K562 (cell line): Measurements from ENCODE around the gene GP1BA. TPM values are rescaled to one million over a fixed set of nuclear protein-coding genes. Genes with fewer than 3 reads are reported as not detected.
A peak's percentile ranks its signal among the peaks of the same experiment; 100 is the strongest.

Experiments used
- BMI1 ChIP-seq: fragments of 150-350 bp; IDR thresholded peaks from 2 replicates; pipeline ENCODE4 v1.6.1; 2014; ENCODE audit warnings: low read length
- CTCF ChIP-seq, 3 experiments: IDR thresholded peaks in 2 of 3; conservative IDR thresholded peaks in 1 of 3; 2 replicates each; pipeline ENCODE4 v1.5.1; 2011 to 2012; ENCODE audit warnings: low read length in 3 of 3, mild to moderate bottlenecking in 3 of 3, control low read depth in 2 of 3, improper control_type of control experiment in 1 of 3, inconsistent platforms in 1 of 3, low read depth in 1 of 3, mixed read lengths in 1 of 3, moderate library complexity in 1 of 3; ENCODE audit not compliant: insufficient read depth in 2 of 3
- ESRRA ChIP-seq: fragments of 450-650 bp; IDR thresholded peaks from 2 replicates; pipeline ENCODE4 v1.6.1; 2014; ENCODE audit warnings: low read depth, mild to moderate bottlenecking, moderate library complexity, borderline replicate concordance
- EZH2 ChIP-seq: IDR thresholded peaks from 2 replicates; pipeline ENCODE4 v1.6.1; 2012; ENCODE audit warnings: low read depth, mild to moderate bottlenecking, inconsistent platforms, low read length, borderline replicate concordance
- MTF1 ChIP-seq: fragments of 250-450 bp; sonication (Bioruptor Pico); IDR thresholded peaks from 2 replicates; pipeline ENCODE4 v1.9.0; 2021; ENCODE audit warnings: moderate library complexity, mild to moderate bottlenecking, inconsistent platforms, borderline replicate concordance
- POLR2A ChIP-seq: fragments of 450-650 bp; conservative IDR thresholded peaks from 2 replicates; pipeline ENCODE4 v1.6.1; 2016
- SMARCA4 ChIP-seq: fragments of 450-650 bp; IDR thresholded peaks from 2 replicates; pipeline ENCODE4 v1.6.1; 2016
- SOX6 ChIP-seq: fragments of 450-650 bp; IDR thresholded peaks from 2 replicates; pipeline ENCODE4 v1.6.1; 2014; ENCODE audit warnings: mild to moderate bottlenecking
- SREBF2 ChIP-seq: sonication (generic); formaldehyde crosslinking; IDR thresholded peaks from 2 replicates; pipeline ENCODE4 v1.4.0; 2020; ENCODE audit warnings: mild to moderate bottlenecking, missing genetic modification reagents
- SUPT5H ChIP-seq: fragments of 450-650 bp; IDR thresholded peaks from 2 replicates; pipeline ENCODE4 v1.6.1; 2016
- ZBTB40 ChIP-seq, 2 experiments: fragments of 450-650 bp in 1 of 2; sonication (generic) in 1 of 2; formaldehyde crosslinking in 1 of 2; IDR thresholded peaks; 2 replicates each; pipeline versions ENCODE4 v1.7.1 to v1.9.0; 2016 to 2022; ENCODE audit warnings: inconsistent platforms in 1 of 2, mild to moderate bottlenecking in 1 of 2, missing genetic modification reagents in 1 of 2
- ZFP36 ChIP-seq: fragments of 150-350 bp; IDR thresholded peaks from 2 replicates; pipeline ENCODE4 v1.6.1; 2018; ENCODE audit warnings: low read length, low read depth; ENCODE audit not compliant: partially characterized antibody
- ZNF280B ChIP-seq: fragments of 250-450 bp; sonication (Bioruptor Pico); IDR thresholded peaks from 2 replicates; pipeline ENCODE4 v1.5.1; 2021; ENCODE audit warnings: mild to moderate bottlenecking
- ZNF384 ChIP-seq: IDR thresholded peaks from 2 replicates; pipeline ENCODE4 v1.6.1; 2012; ENCODE audit warnings: low read depth, low read length, improper control_type of control experiment
- ZNF431 ChIP-seq: sonication (generic); formaldehyde crosslinking; IDR thresholded peaks from 2 replicates; pipeline ENCODE4 v1.8.0; 2022; ENCODE audit warnings: mild to moderate bottlenecking, missing genetic modification reagents
- ZNF589 ChIP-seq: fragments of 200-800 bp; sonication (Bioruptor generic); IDR thresholded peaks from 2 replicates; pipeline ENCODE4 v1.6.1; 2016; ENCODE audit warnings: low read depth, missing genetic modification characterization, missing compliant biosample characterization
- polyA plus RNA-seq, 8 experiments: library from polyadenylated mRNA; depleted of rRNA in 4 of 8; stranded (reverse) in 5 of 8; unstranded in 3 of 8; fragments of >200 nt; fragmentation: Nextera tagmentation in 2 of 8; fragmentation: Illumina TruSeq in 1 of 8; extraction: Ambion mirVana in 2 of 8; extraction: Trizol in 1 of 8; gene quantifications; 2 replicates each; pipeline versions ENCODE4 v1.2.1 to v1.2.3, GENCODE V29; 2011 to 2014; ENCODE audit warnings: inconsistent platforms in 1 of 8, missing spikeins in 1 of 8
- total RNA-seq, 7 experiments: library from RNA; depleted of rRNA in 6 of 7; stranded (reverse); fragments of >200 nt in 6 of 7; fragmentation: Illumina TruSeq in 2 of 7; extraction: Trizol in 2 of 7; gene quantifications; 2 replicates each; pipeline versions ENCODE4 v1.2.1 to v1.2.3, GENCODE V29; 2011 to 2021; ENCODE audit warnings: low replicate concordance in 1 of 7

The GP1BA gene
- total and polyA plus RNA-seq, 9 of the 15 experiments (the other 6 are each of a cell fraction or from before 2014, with no cell fraction given): 0.01 TPM; not detected in 8

GRCh38 chr17:4934173-4934979 is 2.3 kb downstream of the GP1BA start (continued):
- no peak for TF ChIP-seq ZBTB40 (IDR thresholded peaks at IDR 0.05)
- TF ChIP-seq ZBTB40 (CRISPR knock-in tag; IDR thresholded peaks at IDR 0.05): no peak
- TF ChIP-seq CTCF (IDR thresholded peaks at IDR 0.05 in 2 of 3, conservative IDR thresholded peaks at IDR 0.05 in 1 of 3; ENCODE audit: insufficient read depth in 2 of 3, low read depth in 1 of 3, low read length in 3 of 3): peak; percentile 41 to 46 (median 45); a peak in 5 of 6 replicates
- no peak for TF ChIP-seq SMARCA4
- TF ChIP-seq BMI1: no peak
- TF ChIP-seq ZNF280B (CRISPR knock-in tag): no peak
- TF ChIP-seq EZH2: no peak
- peak; percentile 64; the same call in 1 of the 2 replicates for TF ChIP-seq ESRRA
- TF ChIP-seq MTF1 (CRISPR knock-in tag): no peak
- no peak for TF ChIP-seq SREBF2
- TF ChIP-seq ZNF431 (CRISPR knock-in tag): no peak
- TF ChIP-seq POLR2A: peak; percentile 47
- TF ChIP-seq SUPT5H: peak; percentile 45; the same call in 1 of the 2 replicates
- no peak for TF ChIP-seq SOX6
- no peak for TF ChIP-seq ZFP36
- no peak for TF ChIP-seq ZNF384
- TF ChIP-seq ZNF589: no peak
